Activated naive CD8-positive, alpha-beta T cell treated with anti-CD3 and anti-CD28 coated beads for 36 hours (primary cell): ENCODE data around the gene TAP1. TPM values are rescaled to one million over a fixed set of nuclear protein-coding genes. Genes with fewer than 3 reads are reported as not detected.

ENCODE experiments used
- DNase-seq: peaks from one replicate; pipeline ENCODE4 v3.0.0; 2021
- H3K27ac Mint-ChIP-seq: one replicate; pipeline ENCODE4 v1.8.0; 2022; ENCODE audit warnings: mild to moderate bottlenecking, moderate library complexity, mixed read lengths
- H3K27me3 Mint-ChIP-seq: one replicate; pipeline ENCODE4 v1.8.0; 2022; ENCODE audit warnings: mild to moderate bottlenecking, mixed read lengths
- H3K36me3 Mint-ChIP-seq: one replicate; pipeline ENCODE4 v1.8.0; 2021; ENCODE audit warnings: mild to moderate bottlenecking, mixed read lengths
- H3K4me1 Mint-ChIP-seq: one replicate; pipeline ENCODE4 v1.8.0; 2021; ENCODE audit warnings: mixed read lengths
- H3K4me3 Mint-ChIP-seq: one replicate; pipeline ENCODE4 v1.8.0; 2022; ENCODE audit warnings: mild to moderate bottlenecking, moderate library complexity, mixed read lengths
- H3K9me3 Mint-ChIP-seq: one replicate; pipeline ENCODE4 v1.8.0; 2022; ENCODE audit warnings: mixed read lengths
- total RNA-seq, 2 experiments: library from RNA; stranded (reverse); gene quantifications; one replicate each; pipeline ENCODE4 v1.2.3, GENCODE V29; 2021

TAP1 gene
- total RNA-seq, 2 experiments from 2014 or later: 337 to 356 TPM

- Mint-ChIP-seq H3K27ac (peak within 1 kb of the TSS; percentile 99), H3K4me3 (peak within 1 kb of the TSS; percentile 83), H3K36me3 (peaks cover 88% of the 10 kb centered on the region), H3K9me3 (peaks cover 1% of the 10 kb centered on the region), H3K27me3 (no peaks in the 10 kb centered on the region), H3K4me1 (peaks cover 75% of the 10 kb centered on the region)
- peak; percentile 98 for DNase-seq
Measured at GRCh38 chr6:32838114-32838958, 15.2 kb downstream of the TAP1 start, which contains the start of gene TAP2. Gene TAP2, minus strand, starts transcription at chr6:32838739. Its CDS starts 506 bp downstream, at chr6:32838233.

DNA sequence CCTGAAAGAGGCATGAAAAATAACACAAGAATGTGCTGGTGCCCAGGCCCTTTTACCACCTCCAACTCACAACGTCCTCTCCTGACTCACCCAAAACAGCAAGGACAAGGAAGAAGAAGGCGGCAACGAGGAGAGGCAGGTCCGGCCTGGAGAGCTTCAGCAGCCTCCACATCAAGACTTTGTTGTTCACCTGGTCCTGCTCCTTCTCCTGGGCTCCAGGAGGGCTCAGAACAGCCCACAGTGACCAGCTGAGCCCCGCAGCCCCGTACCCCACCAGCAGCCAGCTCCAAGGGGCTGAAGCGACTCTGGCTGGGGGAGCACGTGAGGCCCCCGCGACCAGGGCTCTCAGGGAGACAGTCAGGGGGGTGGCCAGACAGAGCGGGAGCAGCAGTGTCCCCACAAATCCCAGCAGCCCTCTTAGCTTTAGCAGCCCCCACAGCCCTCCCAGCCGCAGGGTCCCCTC is 15.8 kb downstream of the TAP1 start:
- Mint-ChIP-seq H3K27ac (peak overlapping the region; percentile 99), H3K4me1 (peaks cover 77% of the 10 kb centered on the region), H3K36me3 (peaks cover 88% of the 10 kb centered on the region), H3K9me3 (peaks cover 1% of the 10 kb centered on the region), H3K4me3 (peak overlapping the region; percentile 83), H3K27me3 (no peaks in the 10 kb centered on the region)
- DNase-seq: no peak

DNA sequence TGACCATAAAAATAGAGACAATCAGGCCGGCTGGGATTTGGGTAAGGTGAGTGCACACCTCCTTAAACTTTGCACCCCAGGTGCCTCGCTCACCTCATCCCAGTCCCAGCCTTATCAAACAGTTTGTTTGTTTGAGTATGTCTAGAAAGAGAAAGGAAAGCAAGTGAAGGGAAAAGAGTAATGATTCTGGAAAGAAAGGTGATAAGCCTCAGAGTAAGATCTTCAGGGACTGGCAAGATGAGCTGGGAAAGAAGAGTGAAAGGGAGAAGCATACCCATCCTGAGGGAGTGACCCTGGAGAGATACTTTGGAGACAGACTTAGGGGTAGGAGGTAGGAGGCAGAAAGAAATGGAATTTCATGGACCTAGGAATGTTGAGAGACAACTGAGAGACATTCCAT is 16.6 kb downstream of the TAP1 start:
- Mint-ChIP-seq H3K27ac (peak overlapping the region; percentile 99), H3K4me3 (peak overlapping the region; percentile 83), H3K27me3 (no peaks in the 10 kb centered on the region), H3K9me3 (peaks cover 1% of the 10 kb centered on the region), H3K36me3 (peaks cover 85% of the 10 kb centered on the region), H3K4me1 (peaks cover 74% of the 10 kb centered on the region)
- DNase-seq: no peak

GRCh38 chr6:32835167-32835893 is 18.2 kb downstream of the TAP1 start:
- DNase-seq: no peak
- Mint-ChIP-seq H3K27me3 (no peaks in the 10 kb centered on the region), H3K9me3 (no peaks in the 10 kb centered on the region), H3K4me1 (peaks cover 70% of the 10 kb centered on the region), H3K4me3 (peak overlapping the region; percentile 83), H3K27ac (peak overlapping the region; percentile 39), H3K36me3 (peaks cover 82% of the 10 kb centered on the region)

DNA sequence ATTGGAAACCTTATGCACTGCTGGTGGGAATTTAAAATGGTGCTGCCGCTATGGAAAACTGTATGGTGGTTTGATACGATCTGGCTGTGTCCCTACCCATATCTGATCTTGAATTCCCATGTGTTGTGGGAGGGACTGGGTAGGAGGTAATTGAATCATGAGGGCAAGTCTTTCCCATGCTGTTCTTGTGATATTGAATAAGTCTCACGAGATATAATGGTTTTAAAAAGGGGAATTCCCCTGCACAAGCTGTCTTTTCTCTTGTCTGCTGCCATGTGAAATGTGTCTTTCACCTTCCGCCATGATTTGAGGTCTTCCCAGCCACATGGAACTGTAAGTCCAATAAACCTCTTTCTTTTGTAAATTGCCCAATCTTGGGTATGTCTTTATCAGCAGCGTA is 19.8 kb downstream of the TAP1 start:
- DNase-seq: no peak
- Mint-ChIP-seq H3K27ac (peak overlapping the region; percentile 47), H3K4me1 (peaks cover 65% of the 10 kb centered on the region), H3K36me3 (peaks cover 77% of the 10 kb centered on the region), H3K27me3 (no peaks in the 10 kb centered on the region), H3K4me3 (peak overlapping the region; percentile 83), H3K9me3 (no peaks in the 10 kb centered on the region)

DNA sequence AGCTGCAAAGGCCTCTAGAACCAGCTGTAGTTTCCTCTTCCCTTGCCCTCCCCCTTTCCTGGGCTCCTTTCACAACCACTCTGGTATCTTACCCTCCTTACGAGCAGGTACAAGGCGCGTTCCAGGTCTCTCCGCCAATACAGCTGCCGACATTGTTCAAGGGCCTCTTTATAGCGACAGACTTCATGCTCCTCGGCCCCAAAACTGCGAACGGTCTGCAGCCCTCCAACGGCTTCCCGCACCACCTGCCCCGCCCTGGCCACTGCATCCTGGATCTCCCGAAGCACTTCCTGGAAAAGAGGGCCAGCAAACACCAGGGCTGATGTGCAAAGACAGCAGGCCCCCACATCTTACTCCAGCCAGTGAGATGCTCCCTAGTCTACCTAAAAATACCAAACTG is 21.0 kb downstream of the TAP1 start:
- H3K9me3 Mint-ChIP-seq: no peaks in the 10 kb centered on the region
- DNase-seq: no peak
- H3K4me3 Mint-ChIP-seq: peak overlapping the region; percentile 8
- peak overlapping the region; percentile 21 for H3K27ac Mint-ChIP-seq
- H3K27me3 Mint-ChIP-seq: no peaks in the 10 kb centered on the region
- H3K36me3 Mint-ChIP-seq: peaks cover 77% of the 10 kb centered on the region
- H3K4me1 Mint-ChIP-seq: peaks cover 73% of the 10 kb centered on the region

GRCh38 chr6:32830936-32831335 is 22.6 kb downstream of the TAP1 start:
- Mint-ChIP-seq H3K27me3 (no peaks in the 10 kb centered on the region), H3K36me3 (peaks cover 72% of the 10 kb centered on the region), H3K4me3 (no peak overlapping the region), H3K27ac (peak overlapping the region; percentile 35), H3K9me3 (no peaks in the 10 kb centered on the region), H3K4me1 (peaks cover 75% of the 10 kb centered on the region)
- DNase-seq: no peak

- peak overlapping the region; percentile 55 for H3K27ac Mint-ChIP-seq
- no peak overlapping the region for H3K4me3 Mint-ChIP-seq
- no peaks in the 10 kb centered on the region for H3K27me3 Mint-ChIP-seq
- no peak for DNase-seq
- H3K4me1 Mint-ChIP-seq: peaks cover 66% of the 10 kb centered on the region
- H3K36me3 Mint-ChIP-seq: peaks cover 63% of the 10 kb centered on the region
- no peaks in the 10 kb centered on the region for H3K9me3 Mint-ChIP-seq
Measured at GRCh38 chr6:32830017-32830416, 23.5 kb downstream of the TAP1 start.

DNA sequence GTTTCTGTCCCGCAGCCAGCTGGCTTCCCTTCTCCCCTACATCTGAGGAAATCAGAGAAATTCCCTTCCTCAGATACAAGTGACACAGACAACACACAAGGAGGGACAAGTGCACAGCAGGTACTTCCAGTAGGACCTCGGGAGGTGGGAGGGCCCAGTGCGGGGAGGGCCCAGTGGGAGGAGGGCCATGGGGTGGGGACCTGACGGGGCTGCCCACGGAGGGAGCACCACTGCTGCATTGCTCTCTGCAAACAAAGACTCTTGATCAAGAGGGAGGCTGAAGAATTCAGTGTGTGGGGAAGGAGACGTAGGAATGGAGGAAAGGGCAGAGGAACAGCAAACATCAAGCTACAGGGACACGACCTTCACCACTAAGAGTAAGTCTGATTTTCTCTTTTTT is 24.0 kb downstream of the TAP1 start:
- no peak for DNase-seq
- Mint-ChIP-seq H3K27me3 (no peaks in the 10 kb centered on the region), H3K9me3 (no peaks in the 10 kb centered on the region), H3K4me1 (peaks cover 60% of the 10 kb centered on the region), H3K4me3 (no peak overlapping the region), H3K27ac (peak overlapping the region; percentile 22), H3K36me3 (peaks cover 57% of the 10 kb centered on the region)

- H3K36me3 Mint-ChIP-seq: peaks cover 36% of the 10 kb centered on the region
- no peak overlapping the region for H3K4me3 Mint-ChIP-seq
- H3K27me3 Mint-ChIP-seq: no peaks in the 10 kb centered on the region
- no peak for DNase-seq
- H3K9me3 Mint-ChIP-seq: no peaks in the 10 kb centered on the region
- H3K27ac Mint-ChIP-seq: peak overlapping the region; percentile 70
- peaks cover 43% of the 10 kb centered on the region for H3K4me1 Mint-ChIP-seq
Measured at GRCh38 chr6:32827025-32827424, 26.5 kb downstream of the TAP1 start.

DNA sequence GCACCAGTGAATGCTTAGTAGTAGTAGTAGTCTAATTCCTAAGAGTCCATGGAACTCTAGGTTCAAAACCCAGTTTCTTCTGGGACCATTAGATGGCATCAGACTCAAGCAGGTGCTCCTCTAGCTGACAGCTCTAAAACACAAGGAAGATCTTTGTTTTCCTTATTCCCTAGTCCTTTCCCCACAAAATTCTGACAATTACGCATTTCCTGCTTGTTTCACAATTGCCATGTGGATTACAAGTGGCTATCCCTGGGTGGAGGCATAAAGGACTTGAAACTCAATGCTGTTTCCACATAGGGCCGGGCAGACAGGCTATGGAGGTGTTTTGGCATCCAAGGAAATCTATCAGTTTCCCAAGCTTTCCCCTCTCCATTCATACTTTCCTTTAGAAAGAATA is 27.5 kb downstream of the TAP1 start:
- DNase-seq: no peak
- H3K4me1 Mint-ChIP-seq: peaks cover 36% of the 10 kb centered on the region
- H3K4me3 Mint-ChIP-seq: no peak overlapping the region
- H3K9me3 Mint-ChIP-seq: no peaks in the 10 kb centered on the region
- H3K27me3 Mint-ChIP-seq: no peaks in the 10 kb centered on the region
- peaks cover 28% of the 10 kb centered on the region for H3K36me3 Mint-ChIP-seq
- peak overlapping the region; percentile 63 for H3K27ac Mint-ChIP-seq

DNA sequence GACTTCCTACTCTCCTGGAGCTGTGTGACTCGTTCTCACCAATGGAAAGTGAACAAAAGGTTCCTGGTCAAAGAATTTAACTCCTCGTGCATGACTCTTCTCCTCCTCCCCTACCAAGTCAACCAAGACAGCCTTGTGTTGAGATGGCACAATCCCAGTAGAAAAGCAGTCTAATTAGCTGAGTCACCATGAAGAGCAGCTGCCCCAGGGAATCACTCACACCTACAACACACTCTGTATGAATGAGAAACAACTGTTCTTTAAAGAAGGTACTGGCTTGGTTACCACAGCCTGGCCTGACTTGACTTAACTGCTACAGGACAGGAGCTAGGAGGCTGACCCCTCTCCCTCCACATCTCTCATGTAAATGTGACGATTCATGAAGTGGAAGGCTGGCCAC is 33.8 kb downstream of the TAP1 start:
- DNase-seq: no peak
- Mint-ChIP-seq H3K4me1 (peaks cover 17% of the 10 kb centered on the region), H3K27ac (no peak overlapping the region), H3K4me3 (no peak overlapping the region), H3K36me3 (no peaks in the 10 kb centered on the region), H3K9me3 (no peaks in the 10 kb centered on the region), H3K27me3 (no peaks in the 10 kb centered on the region)

DNA sequence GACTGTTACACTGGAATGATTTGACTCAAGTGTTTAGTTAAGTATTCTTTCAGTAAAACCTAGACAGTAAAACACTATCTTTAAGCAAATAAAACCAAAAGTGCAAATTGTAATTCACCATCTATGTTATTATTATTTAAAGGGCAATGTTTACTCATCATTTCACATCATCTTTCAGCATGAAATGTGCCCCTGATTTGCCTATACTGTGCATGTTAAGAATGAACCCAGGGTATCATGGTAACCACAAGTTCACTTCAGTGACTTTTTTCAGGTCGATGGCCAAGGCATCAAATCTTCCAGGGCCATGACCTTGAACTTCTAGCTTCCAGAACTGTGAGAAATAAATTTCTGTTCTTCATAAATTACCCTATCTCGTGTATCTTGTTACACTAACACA is 34.6 kb downstream of the TAP1 start:
- no peaks in the 10 kb centered on the region for H3K9me3 Mint-ChIP-seq
- H3K27ac Mint-ChIP-seq: no peak overlapping the region
- no peaks in the 10 kb centered on the region for H3K36me3 Mint-ChIP-seq
- H3K4me1 Mint-ChIP-seq: peaks cover 17% of the 10 kb centered on the region
- no peak overlapping the region for H3K4me3 Mint-ChIP-seq
- H3K27me3 Mint-ChIP-seq: no peaks in the 10 kb centered on the region
- DNase-seq: no peak

DNA sequence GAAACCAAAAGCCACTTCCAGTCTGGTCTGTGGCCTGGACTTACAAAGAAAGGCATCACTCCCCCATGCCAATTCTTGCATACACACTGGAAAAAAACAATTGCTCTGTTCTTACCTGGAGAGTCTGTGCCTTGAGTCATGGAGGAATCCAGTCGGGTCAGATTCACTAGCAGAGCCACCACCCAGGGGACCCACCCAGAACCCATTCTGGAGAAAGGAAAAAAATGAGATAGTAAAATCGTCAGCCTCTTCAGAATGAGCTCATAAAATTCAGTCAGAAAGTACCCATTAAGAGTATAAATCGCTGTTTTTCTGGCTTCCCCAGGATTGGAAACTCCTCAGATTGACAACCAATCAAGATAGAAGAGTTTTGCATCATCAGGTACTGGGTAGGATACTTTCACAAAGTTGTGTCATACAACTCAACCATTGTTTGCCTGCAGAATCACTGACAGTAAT is 36.7 kb downstream of the TAP1 start, which contains the start of gene HLA-DOB:
Gene HLA-DOB, minus strand, starts transcription at position 257 of the 459 bp plus-strand sequence. Its CDS starts 51 bp downstream, at position 206.
- no peak for DNase-seq
- Mint-ChIP-seq H3K27ac (peak within 1 kb of the TSS; percentile 70), H3K27me3 (no peaks in the 10 kb centered on the region), H3K4me3 (peak within 1 kb of the TSS; percentile 50), H3K4me1 (peaks cover 17% of the 10 kb centered on the region), H3K36me3 (no peaks in the 10 kb centered on the region), H3K9me3 (no peaks in the 10 kb centered on the region)

- no peaks in the 10 kb centered on the region for H3K9me3 Mint-ChIP-seq
- no peak overlapping the region for H3K4me3 Mint-ChIP-seq
- no peak for DNase-seq
- H3K36me3 Mint-ChIP-seq: no peaks in the 10 kb centered on the region
- no peak overlapping the region for H3K27ac Mint-ChIP-seq
- peaks cover 17% of the 10 kb centered on the region for H3K4me1 Mint-ChIP-seq
- H3K27me3 Mint-ChIP-seq: no peaks in the 10 kb centered on the region
Measured at GRCh38 chr6:32815996-32816395, 37.5 kb downstream of the TAP1 start.
